Putamen (tissue), 1 donor: ENCODE measurements around the gene TMEM163.
"Not testable (repeated sequence)": the region's sequence is repeated elsewhere in the genome, so short reads cannot be mapped to it uniquely, and the experiment has no call there.

ENCODE experiments used
- DNase-seq: peaks from one replicate; pipeline ENCODE4 v3.0.0-alpha.2; 2016; ENCODE audit warnings: low spot score

TMEM163 gene

DNA sequence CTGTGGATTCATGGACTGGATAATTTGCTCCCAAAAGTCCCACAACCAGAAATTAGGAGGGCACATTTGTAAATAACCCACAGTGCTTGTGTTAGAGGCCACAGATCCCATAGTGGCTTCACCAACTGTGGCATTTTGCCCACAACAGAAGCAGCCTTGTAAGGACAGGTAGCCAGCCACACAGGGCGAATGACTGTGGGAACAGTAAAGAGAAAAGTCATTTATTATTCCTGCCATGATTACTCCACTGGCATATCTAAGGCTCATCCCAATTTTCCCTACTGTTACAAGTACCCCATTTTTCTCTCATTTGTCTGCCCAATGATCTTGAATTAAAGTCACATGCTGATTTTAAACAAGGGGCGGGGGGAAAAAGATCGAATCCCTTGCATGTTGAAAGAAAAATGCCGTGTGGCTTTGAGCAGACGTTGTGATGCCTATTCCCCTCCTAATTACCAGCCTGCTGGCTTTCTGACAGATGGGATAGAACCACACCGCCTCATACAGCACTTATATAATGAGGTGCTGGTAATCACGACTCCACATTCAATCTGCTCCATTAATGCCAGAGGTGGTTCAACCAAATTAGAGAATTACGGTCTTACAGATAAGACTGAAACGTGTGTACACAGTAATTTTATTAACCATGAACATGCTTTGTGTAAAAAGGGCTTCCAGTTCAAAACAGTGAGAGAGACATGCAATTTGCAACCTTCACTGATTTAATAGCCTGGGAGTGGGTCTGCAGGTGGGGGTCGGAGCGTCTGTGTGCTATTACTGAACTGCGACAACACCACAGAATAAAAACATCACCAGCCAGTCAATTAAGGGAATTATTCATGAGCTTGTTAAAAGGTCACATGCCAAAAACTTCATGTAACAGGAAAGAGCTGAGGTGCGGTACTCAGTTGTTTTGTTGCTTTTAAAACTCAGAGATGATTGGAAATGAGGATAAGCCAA lies 196.0 kb downstream of the TMEM163 start:
- DNase-seq = no peak

DNA sequence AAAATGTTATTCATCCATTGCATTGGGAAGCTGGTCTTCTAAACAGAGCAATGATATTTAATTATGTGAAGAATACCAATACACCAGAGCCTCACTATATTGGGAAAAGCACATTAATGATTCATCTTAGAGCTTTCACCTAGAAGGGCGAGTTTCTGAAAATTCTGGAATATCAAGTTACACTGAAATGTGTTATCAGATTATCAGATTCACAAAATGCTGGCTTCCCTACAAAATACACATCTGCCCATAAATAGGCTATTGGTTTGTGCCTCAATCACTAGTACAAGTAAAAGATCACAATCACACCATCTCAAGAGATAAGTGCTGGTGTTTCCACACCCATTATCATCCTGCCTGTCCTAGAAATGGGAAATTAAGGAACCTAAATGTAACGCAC lies 200.7 kb downstream of the TMEM163 start:
- DNase-seq = no peak

DNA sequence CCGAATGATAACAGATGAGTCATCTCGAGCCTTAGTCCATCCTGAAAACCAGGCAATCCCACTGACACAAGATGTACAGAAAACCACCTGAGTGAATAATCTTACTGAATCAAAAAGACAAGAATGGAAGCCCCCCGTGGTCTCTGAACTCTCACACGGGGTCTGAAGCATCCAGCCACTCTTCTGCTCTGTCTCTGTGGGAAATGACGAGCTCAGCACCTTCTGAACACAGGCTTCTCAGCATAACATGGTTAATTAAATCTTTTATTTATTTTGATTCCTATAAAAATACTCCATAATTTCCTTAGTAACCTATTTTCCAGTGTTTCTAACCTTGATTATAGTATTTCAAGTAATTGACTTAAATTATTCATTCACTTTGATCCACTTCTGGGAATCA lies 203.7 kb downstream of the TMEM163 start:
- DNase-seq = no peak

DNA sequence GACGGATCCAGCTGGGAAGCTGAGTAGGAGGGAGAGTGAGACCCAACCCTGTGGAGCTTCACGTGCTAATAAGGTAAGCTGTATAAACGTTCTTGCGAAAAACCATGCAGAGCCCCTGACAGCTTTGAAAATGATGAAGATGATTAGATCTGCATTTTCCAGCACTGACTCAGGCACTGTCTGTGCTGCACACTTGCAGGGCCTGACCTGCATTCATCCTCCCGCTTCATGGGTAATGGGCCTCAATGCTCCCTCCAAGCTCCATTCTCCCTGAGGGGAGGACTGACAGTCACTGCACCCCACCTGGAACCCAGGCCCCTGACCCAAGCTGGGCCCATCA lies 205.4 kb downstream of the TMEM163 start:
- no peak for DNase-seq

DNA sequence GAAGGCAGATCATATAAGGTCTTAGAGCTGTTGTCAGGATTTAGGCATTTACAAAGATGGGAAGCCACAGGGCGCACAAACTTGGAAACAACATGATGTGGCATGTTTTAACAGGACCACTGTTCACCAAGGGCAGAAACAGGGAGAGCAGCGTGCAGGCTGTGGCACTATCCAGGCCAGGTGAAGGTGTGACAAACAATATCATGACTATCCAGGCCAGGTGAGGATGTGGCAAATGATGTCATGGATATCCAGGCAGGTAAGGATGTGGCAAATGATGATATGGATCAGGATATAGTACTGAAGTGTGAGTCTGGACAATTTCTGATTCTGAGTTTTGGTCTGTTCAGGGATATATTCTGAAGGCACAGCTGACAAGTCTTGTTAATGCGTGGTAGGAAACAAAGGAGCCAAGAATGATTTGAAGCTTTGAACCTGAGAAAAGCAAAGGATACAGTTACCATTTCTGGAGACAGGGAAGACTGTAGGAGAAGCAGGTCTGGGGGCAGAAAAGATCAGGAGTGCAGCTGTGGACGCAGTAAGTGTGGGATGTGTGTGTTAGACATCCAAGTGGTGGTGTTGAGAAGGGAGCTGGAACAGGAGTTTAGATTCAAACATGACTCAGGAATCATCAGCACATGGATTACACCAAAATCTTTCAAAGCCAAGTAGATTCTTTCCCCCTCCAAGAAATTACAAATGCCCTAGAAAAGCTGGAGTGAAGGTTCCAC lies 205.9 kb downstream of the TMEM163 start:
- DNase-seq = no peak

DNA sequence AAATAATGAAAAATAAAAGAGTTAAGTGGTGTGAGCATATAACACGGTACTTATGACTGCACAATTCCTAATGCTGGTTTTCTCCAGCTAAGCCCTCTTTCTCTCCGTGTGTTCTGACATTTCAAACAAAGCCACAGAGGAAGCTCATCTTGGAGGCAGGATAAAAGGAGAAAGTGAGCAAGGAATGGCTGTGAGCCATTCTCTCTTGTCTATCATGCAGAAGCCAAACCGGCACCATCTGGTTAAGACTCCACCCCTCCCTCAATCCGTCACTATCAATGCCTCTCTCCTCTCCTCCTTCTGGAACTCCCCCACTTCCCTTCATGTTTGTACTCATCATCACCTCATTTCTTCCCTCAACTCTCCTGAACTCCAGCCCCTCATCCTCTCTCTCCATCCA lies 210.4 kb downstream of the TMEM163 start:
- DNase-seq = no peak

DNA sequence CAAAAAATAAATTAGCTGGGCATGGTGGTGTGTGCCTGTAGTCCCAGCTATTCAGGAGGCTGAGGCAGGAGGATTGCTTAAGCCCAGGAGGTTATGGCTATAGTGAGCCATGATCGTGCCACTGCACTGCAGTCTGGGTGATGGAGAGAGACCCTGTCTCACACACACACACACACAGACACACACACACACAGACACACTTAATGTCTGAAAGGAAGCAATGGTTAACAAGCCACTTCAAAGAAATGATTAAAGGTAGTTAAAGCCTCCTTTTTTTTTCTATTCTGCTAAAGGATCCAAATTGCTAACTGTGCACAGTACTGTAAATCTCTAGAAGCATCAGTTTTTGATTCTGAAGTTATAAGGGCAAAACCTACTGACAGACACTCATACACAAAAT lies 211.1 kb downstream of the TMEM163 start:
- no peak for DNase-seq

DNA sequence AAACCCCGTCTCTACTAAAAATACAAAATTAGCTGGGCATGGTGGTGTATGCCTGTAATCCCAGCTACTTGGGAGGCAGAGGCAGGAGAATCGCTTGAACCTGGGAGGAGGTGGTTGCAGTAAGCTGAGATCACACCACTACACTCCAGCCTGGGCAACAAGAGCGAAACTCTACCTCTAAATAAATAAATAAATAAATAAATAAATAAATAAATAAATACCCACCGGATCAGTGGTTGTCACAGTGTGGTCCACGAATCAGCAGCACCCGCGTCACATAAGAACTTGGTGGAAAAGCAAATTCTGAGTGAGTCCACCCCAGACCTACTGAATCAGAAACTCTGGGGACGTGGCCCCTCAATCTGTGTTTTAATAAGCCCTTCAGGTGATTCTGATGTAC lies 211.6 kb downstream of the TMEM163 start:
- not testable (repeated sequence) for DNase-seq

DNA sequence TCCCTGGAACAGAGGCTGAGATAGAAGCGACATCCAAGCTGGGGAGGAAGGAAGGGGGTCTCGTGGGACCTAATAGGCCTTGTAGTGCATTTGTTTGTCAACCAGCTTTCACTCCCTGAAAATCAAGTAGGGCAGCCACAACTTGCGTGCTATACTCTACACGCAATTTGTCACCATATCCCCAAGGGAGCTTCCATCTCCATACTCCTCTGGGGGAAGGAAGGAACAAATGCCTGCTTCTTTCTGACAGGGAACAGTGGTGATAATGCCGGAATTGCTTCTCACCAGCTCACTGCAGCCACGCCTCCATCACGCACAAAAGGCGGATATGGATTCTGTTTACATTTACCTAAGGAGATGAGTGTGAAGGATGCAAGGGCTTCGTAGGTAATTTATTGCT lies 213.4 kb downstream of the TMEM163 start:
- no peak for DNase-seq

DNA sequence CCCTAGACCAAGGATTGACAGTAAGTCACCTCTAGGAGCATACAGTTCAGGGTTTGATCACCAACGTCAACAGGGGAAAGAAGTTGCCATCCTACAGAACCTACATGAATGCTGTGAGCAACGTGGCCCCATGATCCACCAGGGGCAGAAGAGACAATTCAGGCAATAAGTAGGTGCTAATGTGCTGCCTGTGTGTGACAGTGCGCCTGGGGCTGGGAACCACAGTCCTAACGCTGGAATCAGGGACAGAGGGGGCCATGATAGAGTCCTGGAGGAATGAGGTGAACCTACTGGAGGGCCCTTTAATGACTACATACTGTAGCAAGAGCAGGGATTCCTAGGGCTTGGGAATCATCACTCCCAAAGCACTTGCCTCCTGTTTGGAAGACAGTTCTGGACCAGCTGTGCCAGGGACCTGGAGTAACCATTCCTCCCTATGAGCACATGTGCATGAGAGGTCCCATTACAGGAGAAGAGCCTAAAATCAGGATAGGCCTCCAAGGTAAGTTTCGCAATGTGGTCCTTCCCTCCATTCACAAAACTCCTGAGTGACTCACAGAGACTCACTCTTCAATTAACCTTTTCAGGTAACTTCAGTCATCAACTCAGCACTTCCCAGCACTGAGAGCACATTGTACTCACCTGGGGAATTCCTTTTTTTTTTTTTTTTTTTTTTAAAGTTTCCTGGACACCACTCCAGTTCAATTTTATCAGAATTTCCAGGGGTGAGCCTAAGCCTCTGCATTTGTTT lies 214.0 kb downstream of the TMEM163 start:
- no peak for DNase-seq

DNA sequence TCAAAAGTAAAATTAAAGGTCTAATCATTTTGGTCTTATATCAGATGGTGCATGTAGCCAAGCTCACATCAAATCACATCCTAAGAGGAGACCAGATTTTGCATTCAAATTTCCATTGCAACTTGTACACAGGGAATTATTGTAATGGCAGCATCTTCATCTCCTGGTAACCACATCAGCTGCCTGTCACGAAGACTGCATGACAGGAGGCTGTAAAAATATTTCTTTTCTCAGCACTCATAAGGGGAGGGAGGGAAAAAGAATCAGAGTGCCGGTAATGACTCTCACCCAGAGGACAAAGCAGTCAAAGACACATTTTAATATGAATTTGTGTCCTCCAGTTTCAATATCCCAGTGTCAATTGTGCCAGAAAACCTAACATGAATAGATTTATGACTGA lies 216.7 kb downstream of the TMEM163 start:
- no peak for DNase-seq

DNA sequence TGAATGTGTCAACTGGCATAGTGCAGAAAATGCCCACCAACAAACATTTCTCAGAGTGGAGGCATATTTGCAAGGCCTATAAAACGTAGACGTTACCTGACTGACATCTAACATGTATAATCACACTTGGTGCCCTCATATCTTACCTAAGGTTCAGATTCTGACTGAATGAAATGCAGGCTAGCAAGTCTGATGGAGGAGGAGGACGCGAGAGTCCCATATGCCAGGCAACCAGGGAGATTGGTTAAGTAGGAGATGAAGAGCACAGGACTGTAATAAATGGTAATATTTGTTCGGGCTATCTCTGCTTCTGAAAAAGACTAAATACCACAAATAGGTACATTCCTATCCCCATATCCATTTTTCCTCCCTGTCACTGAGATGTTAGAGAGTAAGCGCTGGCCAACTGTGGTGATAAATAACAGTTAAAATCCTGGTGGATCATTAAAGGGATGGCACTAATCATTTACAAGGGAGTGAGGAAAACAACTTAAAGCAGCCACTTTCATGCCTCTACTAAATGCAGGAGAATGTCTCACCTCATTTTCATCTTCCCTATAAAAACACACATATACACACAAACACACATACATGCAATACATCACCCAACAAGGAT lies 217.2 kb downstream of the TMEM163 start:
- DNase-seq = no peak

DNA sequence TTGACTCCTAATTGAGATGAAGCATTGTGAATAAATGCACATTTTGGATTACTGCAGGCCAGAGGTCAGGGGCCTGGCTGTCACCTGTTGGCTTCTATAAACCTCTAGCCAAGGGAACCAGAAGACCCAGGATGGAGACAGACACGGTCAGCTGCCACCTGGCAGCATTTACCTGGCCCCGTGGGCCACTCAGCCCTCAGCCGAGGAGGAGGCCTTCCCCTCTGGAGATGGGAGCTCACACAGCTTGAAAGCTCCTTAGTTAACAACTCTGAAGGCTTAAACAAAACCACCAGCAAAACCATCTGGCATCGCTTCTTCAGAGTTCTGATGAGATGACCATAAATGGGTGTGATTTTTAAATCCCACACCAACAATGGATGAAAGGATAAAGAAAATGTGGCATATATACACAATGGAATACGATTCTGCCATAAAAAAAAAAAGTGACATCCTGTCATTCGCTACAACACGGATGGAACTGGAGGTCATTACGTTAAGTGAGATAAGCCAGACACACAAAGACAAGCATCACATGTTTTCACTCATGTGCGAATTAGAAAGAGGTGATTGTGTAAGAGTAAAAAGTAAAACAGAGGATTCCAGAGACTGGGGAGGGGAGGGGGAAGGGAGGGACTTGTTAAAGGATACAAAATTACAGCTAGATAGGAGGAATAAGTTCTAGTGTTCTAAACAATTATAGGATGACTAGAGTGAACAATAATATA lies 218.4 kb downstream of the TMEM163 start:
- no peak for DNase-seq

DNA sequence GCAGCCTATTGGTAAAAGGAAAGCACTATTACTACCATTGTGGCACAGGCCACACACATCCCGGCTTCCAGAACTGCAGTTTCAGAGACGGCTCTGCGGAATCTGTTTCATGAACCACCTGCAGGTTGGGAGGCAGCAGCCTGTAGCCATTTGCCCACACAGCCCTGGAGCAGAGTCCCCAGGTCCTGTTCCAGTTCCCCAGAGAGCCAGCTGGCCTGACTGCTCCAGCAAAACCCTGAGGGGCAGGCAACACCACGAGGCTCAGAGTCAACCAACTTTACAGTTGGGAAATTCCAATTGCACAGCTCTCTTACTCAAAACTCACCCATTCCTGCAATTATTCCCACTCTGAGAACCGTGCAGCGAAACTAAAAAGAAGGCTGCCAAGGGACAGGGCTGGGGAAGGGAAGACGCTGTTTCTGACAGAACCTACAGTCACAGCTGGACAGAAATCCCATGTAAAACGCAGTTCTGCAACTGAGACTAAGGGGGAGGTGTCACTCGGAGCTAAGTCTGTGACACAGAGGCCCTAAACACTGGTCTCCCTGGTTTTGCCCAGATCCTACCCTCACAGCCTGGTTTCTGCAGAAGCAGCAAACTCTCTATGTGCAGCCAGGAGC lies 219.4 kb downstream of the TMEM163 start:
- DNase-seq = no peak

DNA sequence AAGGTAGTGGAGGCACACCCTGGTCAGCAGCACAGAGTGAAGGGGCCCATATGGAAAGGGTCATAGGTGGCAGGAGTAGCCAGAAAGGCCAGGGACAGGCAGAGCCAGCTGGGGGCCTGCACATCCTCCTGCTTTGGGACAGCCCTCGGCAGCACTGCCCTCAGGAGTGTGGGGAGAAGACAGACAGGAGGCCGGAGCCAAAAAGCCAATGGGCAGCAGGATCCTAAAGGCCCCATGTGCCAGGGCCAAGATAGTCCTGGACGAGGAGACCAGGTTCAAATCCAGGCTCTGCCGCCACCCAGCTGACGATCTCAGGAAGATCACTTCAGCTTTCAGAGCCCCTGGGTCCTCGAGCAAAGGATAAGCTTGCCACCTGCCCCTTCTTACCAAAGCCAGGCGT lies 220.1 kb downstream of the TMEM163 start:
- DNase-seq = no peak

DNA sequence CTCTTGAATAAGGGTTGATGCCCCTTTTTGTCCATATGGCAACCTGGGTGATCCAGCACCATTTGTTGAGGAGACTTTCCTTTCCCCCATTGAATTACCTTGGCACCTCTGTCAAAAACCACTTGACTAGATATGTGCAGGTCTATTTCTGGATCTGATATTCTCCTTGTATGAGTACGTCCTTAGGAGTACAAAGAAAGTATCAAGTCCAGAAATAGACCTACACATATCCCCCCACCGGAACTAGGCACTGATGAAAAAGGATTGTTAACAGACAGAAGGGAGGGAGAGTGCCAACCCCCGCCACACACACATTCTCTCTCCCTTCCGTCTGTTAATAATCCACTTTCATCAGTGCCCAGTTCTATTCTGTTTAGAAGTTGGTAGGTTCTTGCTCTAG lies 225.0 kb downstream of the TMEM163 start:
- no peak for DNase-seq

DNA sequence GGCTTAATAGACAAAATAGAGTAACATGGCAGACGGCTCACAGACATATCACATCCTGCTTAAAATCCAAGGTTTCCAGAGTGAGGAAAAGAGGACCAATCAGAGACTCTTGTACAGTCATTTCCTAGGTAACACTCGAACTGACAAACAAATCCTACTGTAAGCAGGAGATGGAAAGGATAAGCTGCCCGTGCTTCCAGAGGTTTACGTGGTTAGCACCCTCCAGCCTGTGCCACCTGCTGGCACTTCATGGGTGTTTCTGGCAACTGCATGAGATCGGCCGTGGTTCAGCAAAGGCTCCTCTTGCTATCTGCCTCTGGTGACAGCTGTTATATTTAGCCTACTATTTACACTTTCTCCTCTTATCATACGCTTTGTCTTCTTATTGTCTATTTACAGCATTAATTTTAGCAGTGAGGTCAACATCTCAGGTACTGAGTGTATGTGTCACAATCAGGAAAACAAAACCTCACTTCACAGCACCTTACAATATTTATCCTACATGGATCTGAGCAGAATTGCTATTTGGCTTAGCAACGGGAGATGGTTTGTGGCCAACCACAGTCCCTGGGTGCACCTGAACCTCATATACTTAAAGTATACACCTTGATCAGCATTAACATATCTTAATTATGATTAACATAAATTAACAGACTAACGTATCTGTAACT lies 226.9 kb downstream of the TMEM163 start:
- DNase-seq = no peak

DNA sequence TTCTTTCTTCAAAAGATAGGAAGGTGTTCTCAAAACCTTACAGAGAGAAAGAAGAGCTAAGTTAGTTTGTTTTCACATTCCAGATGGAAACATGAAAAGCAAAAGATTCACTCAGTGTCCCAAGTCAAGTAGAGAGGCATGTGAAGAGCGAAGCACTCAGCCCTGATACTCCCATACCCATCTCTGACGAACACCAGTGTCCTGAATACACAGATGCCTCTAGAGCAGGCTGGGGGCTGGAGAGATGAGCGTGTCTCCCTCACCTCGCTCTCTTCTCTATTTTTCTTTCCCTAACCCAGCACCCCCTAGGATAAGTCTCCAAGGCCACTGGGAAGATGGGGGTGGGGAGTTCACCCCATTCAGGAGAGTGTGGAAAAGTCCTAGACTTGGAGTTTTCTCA lies 227.8 kb downstream of the TMEM163 start:
- DNase-seq = no peak

DNA sequence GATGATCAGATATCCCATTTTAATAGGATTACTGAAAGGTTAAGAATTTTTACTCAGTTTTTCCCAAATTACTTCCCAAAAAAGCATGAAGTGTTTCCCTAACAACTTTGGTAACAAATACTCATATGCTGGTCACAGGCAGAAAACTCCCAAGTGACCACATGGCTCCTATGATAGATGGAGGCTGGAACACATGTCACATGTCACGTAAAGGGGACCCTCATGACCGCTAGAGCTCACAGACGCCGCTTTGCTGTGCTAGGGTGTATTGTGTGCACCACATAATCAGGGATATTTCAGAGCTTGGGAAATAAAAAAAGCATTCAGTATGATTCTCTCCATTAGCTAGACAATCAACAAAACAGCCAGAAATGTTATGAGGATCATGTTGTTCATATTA lies 228.2 kb downstream of the TMEM163 start:
- no peak for DNase-seq

DNA sequence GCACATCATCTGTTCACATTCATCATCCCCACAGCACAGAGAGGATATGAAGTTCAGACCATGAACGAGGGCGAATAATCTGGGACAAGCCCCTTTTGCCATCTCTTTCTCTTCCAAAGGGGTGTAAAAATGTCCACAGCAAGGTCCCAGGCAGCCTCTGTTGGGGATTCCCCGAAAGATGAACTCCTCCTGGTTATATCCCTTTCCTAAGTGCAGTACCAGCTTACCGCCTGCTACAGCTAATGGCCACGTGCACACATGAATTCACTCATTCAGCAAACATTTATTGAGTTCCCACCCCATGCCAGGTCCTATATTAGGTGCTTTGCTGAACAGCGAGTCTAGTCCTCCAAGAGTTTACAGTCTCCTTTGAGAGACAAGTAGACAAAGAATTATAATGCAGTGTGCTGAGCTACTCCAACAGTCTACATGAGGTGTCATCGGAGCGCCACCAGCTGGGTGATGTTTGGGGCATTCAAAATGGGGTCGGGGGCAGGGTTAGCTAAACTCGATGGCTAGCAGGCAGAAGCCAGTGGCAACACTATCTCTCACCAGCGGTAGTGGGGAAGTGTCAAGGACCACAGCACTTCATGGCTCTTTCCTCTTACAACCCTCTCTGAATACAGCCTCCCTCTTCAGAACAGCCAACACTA lies 228.9 kb downstream of the TMEM163 start:
- DNase-seq = no peak
